Measurements from ENCODE around the gene PXDC1.
"Not testable (repeated sequence)": the region's sequence is repeated elsewhere in the genome, so short reads cannot be mapped to it uniquely, and the experiment has no call there.

DNA sequence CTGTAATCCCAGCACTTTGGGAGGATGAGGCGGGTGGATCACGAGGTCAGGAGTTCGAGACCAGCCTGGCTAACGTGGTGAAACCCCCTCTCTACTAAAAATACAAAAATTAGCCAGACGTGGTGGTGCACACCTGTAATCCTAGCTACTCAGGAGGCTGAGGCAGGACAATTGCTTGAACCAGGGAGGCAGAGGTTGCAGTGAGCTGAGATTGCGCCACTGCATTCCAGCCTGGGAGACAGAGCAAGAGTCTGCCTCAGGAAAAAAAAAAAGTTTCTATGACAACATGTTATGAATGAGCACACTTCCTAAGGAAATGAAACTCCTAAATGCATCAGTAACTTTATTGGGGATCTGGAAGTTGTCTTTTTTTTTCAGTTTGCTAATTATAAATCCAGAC is 16.0 kb upstream of the PXDC1 start:
- not testable (repeated sequence) for TF ChIP-seq POLR2A (IDR thresholded peaks at IDR 0.05; ENCODE audit: borderline replicate concordance, extremely low read depth, insufficient read depth, insufficient read length); ATF3 (IDR thresholded peaks at IDR 0.05); ELF1 (IDR thresholded peaks at IDR 0.05; ENCODE audit: borderline replicate concordance, low read depth); SIN3A (IDR thresholded peaks at IDR 0.05; ENCODE audit: low read depth)
- TF ChIP-seq, protein P1, sequence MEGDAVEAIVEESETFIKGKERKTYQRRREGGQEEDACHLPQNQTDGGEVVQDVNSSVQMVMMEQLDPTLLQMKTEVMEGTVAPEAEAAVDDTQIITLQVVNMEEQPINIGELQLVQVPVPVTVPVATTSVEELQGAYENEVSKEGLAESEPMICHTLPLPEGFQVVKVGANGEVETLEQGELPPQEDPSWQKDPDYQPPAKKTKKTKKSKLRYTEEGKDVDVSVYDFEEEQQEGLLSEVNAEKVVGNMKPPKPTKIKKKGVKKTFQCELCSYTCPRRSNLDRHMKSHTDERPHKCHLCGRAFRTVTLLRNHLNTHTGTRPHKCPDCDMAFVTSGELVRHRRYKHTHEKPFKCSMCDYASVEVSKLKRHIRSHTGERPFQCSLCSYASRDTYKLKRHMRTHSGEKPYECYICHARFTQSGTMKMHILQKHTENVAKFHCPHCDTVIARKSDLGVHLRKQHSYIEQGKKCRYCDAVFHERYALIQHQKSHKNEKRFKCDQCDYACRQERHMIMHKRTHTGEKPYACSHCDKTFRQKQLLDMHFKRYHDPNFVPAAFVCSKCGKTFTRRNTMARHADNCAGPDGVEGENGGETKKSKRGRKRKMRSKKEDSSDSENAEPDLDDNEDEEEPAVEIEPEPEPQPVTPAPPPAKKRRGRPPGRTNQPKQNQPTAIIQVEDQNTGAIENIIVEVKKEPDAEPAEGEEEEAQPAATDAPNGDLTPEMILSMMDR (IDR thresholded peaks at IDR 0.05 in 2 of 3, conservative IDR thresholded peaks at IDR 0.05 in 1 of 3; ENCODE audit: borderline replicate concordance in 1 of 3, insufficient read depth in 1 of 3, low read depth in 2 of 3, low read length in 2 of 3), result not testable (repeated sequence)
